DOHH2 (cell line): ENCODE data around the gene CLSTN1.

Experiments
- CTCF ChIP-seq: fragments of 200-600 bp; sonication (generic); IDR thresholded peaks from one replicate; pipeline ENCODE4 v1.5.1; 2014; ENCODE audit warnings: antibody characterized with exemption, mild to moderate bottlenecking, low read depth, low read length; ENCODE audit not compliant: poor library complexity, severe bottlenecking
- EZH2phosphoT487 ChIP-seq: fragments of 200-600 bp; sonication (generic); IDR thresholded peaks from 2 replicates; pipeline ENCODE4 v1.6.1; 2017; ENCODE audit warnings: borderline replicate concordance, mild to moderate bottlenecking, antibody characterized with exemption, low read length, moderate library complexity, mixed read lengths

- TF ChIP-seq CTCF (no peak), EZH2phosphoT487 (no peak)
Observed at GRCh38 chr1:9744106-9744799, 79.5 kb downstream of the CLSTN1 start.
